Liver (tissue), 3 donors: ENCODE results near the gene PSD4.

ENCODE experiments used
- CTCF ChIP-seq: fragments of 150-350 bp; IDR thresholded peaks from 2 replicates; pipeline ENCODE4 v1.5.1; 2017; ENCODE audit warnings: improper control_type of control experiment, low read depth, low read length; ENCODE audit not compliant: missing input control
- TAF1 ChIP-seq: conservative IDR thresholded peaks from 2 replicates; pipeline ENCODE4 v1.6.1; 2016; ENCODE audit warnings: antibody characterized with exemption, mild to moderate bottlenecking
- TF ChIP-seq, protein P1 (sequence below): IDR thresholded peaks from 2 replicates; pipeline ENCODE4 v1.6.1; 2016; ENCODE audit warnings: antibody characterized with exemption
- donor health status: healthy.
- donor health status: healthy.

GRCh38 chr2:113238871-113239839 is 65.4 kb downstream of the PSD4 start:
- no peak for TF ChIP-seq TAF1
- TF ChIP-seq, protein P1, sequence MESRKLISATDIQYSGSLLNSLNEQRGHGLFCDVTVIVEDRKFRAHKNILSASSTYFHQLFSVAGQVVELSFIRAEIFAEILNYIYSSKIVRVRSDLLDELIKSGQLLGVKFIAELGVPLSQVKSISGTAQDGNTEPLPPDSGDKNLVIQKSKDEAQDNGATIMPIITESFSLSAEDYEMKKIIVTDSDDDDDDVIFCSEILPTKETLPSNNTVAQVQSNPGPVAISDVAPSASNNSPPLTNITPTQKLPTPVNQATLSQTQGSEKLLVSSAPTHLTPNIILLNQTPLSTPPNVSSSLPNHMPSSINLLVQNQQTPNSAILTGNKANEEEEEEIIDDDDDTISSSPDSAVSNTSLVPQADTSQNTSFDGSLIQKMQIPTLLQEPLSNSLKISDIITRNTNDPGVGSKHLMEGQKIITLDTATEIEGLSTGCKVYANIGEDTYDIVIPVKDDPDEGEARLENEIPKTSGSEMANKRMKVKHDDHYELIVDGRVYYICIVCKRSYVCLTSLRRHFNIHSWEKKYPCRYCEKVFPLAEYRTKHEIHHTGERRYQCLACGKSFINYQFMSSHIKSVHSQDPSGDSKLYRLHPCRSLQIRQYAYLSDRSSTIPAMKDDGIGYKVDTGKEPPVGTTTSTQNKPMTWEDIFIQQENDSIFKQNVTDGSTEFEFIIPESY: no peak
- no peak for TF ChIP-seq CTCF
